Spleen (tissue), 7 donors: ENCODE results near the gene MME.

Experiments
- CTCF ChIP-seq, 11 experiments: fragments of 200-600 bp in 7 of 11; fragments of 450-650 bp in 4 of 11; sonication (generic) in 4 of 11; IDR thresholded peaks in 8 of 11; conservative IDR thresholded peaks in 3 of 11; 1 replicate in 7 of 11; 2 replicates in 4 of 11; pipeline versions ENCODE4 v1.4.0 to v1.8.0; 2016 to 2021; ENCODE audit warnings: antibody characterized with exemption in 11 of 11, inconsistent platforms in 4 of 11, mild to moderate bottlenecking in 1 of 11
- POLR2A ChIP-seq, 3 donors: fragments of 450-650 bp; IDR thresholded peaks; one replicate each; pipeline ENCODE4 v1.5.1; 2017; ENCODE audit warnings: antibody characterized with exemption in 3 of 3, mild to moderate bottlenecking in 1 of 3
- donor health status: DM: no; HTN: no; CAD: no; lungs with moderate emphysema.
- donor health status: DM: no; HTN: no; CAD: no.
- donor health status: DM: no; HTN: no; CAD: no.

- TF ChIP-seq CTCF (IDR thresholded peaks at IDR 0.05 in 8 of 11, conservative IDR thresholded peaks at IDR 0.05 in 3 of 11) (no peak), POLR2A (IDR thresholded peaks at IDR 0.05) (no peak)
Observed at GRCh38 chr3:155232605-155233004, 152.5 kb downstream of the MME start.
